ENCODE results near the gene CFAP73. TPM values are rescaled to one million over a fixed set of nuclear protein-coding genes. Genes with fewer than 3 reads are reported as not detected.

Gene CFAP73
- not detected in 2 replicates for total RNA-seq

DNA sequence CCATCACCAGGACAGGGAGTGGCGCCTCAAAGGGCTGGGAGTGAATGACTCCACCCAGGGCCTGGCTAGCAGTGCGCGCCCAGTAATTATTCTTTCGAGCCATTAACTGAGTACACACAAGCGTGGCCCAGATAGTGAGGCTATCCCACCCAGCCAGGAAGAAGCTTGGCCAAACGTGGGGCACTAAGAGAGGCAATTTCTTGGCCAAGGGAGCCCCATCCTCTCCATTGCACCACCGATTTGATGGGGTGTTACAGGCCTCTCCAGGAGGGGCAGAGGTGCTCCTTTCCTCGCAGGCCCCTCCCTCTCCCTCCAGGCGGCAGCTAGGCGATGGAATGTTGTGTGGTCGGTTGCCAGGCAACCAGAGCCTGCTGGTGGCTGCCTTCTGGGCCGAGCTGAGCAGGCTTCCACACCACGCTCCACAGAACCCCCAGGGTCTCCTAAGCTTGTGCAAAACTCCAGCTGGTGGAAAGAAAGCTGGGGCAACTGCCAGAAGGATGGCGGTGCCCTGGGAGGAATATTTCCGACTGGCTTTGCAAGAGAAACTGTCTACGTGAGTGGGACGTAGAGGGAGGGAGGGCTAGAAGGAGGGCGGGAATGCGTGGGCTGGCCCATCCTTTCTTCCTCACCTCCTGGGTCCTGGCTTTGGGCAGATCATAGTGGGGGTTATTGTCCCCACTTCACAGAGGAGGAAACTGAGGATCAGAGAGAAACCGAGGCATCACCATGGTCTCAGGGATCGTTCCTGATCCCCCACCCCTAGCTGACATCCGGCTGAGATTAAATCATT, at the start of gene CFAP73:
CFAP73 (plus strand) TSS at position 364 of the 790 bp plus-strand sequence; CDS start at position 498, 134 bp downstream.

GRCh38 chr12:113135178-113136127, 14.1 kb upstream of the CFAP73 start, which contains the start of gene RASAL1:
Gene RASAL1, minus strand, starts transcription at chr12:113135761. Its CDS starts 299 bp downstream, at chr12:113135462.

GRCh38 chr12:113185180-113186032, 35.9 kb downstream of the CFAP73 start, which contains the start of the genes DDX54 and RITA1:
Gene DDX54, minus strand, starts transcription at chr12:113185478. Its CDS starts 27 bp downstream, at chr12:113185451.
Gene RITA1, plus strand, starts transcription at chr12:113185721. Its CDS starts 1,026 bp downstream, at chr12:113186747.

Other genes with a start within 250 kb of the CFAP73 start
- 46.4 and 51.1 TPM in 2 replicates for gene OAS1, start 242.8 kb upstream of the CFAP73 start, total RNA-seq
- 94.5 and 102 TPM in 2 replicates for gene OAS3, start 211.2 kb upstream of the CFAP73 start, total RNA-seq
- gene OAS2, start 171.2 kb upstream of the CFAP73 start, total RNA-seq = 88.9 and 101 TPM in 2 replicates
- gene DTX1, start 93.0 kb upstream of the CFAP73 start, total RNA-seq = not detected in 2 replicates
- not detected in 2 replicates for gene RASAL1, start 14.0 kb upstream of the CFAP73 start, total RNA-seq
- gene DDX54, start 35.8 kb downstream of the CFAP73 start, total RNA-seq = 83.5 and 87.7 TPM in 2 replicates
- 32.9 and 48.1 TPM in 2 replicates for gene RITA1, start 36.0 kb downstream of the CFAP73 start, total RNA-seq
- gene TPCN1, start 71.7 kb downstream of the CFAP73 start, total RNA-seq = 7.3 and 14.1 TPM in 2 replicates
- 37.6 and 45.6 TPM in 2 replicates for gene SLC8B1, start 185.4 kb downstream of the CFAP73 start, total RNA-seq
- gene PLBD2, start 208.9 kb downstream of the CFAP73 start, total RNA-seq = 28.2 and 35.5 TPM in 2 replicates